Nephron progenitor cell (in vitro differentiated cells): Measurements from ENCODE around the gene UBALD2.
A peak's percentile ranks its signal among the peaks of the same experiment; 100 is the strongest.
"Not testable (repeated sequence)": the region's sequence is repeated elsewhere in the genome, so short reads cannot be mapped to it uniquely, and the experiment has no call there.

ENCODE experiments used
- DNase-seq: peaks from one replicate; pipeline ENCODE4 v3.0.0; 2021
- H3K27ac Mint-ChIP-seq: 2 replicates; pipeline ENCODE4 v1.8.0; 2021; ENCODE audit warnings: mild to moderate bottlenecking, moderate library complexity, mixed read lengths
- H3K27me3 Mint-ChIP-seq: 2 replicates; pipeline ENCODE4 v1.8.0; 2021; ENCODE audit warnings: mild to moderate bottlenecking, low read depth, mixed read lengths; ENCODE audit not compliant: poor library complexity
- H3K36me3 Mint-ChIP-seq: 2 replicates; pipeline ENCODE4 v1.8.0; 2021; ENCODE audit warnings: low read depth, mixed read lengths
- H3K4me1 Mint-ChIP-seq: 2 replicates; pipeline ENCODE4 v1.8.0; 2021; ENCODE audit warnings: mixed read lengths
- H3K4me3 Mint-ChIP-seq: 2 replicates; pipeline ENCODE4 v1.8.0; 2021; ENCODE audit warnings: mild to moderate bottlenecking, moderate library complexity, mixed read lengths
- H3K9me3 Mint-ChIP-seq: 2 replicates; pipeline ENCODE4 v1.8.0; 2021; ENCODE audit warnings: mild to moderate bottlenecking, moderate library complexity, mixed read lengths
- TF ChIP-seq, protein P1 (sequence below): fragments of 200-600 bp; sonication (generic); IDR thresholded peaks from 2 replicates; pipeline ENCODE4 v1.5.0; 2021; ENCODE audit warnings: antibody characterized with exemption

The UBALD2 gene

DNA sequence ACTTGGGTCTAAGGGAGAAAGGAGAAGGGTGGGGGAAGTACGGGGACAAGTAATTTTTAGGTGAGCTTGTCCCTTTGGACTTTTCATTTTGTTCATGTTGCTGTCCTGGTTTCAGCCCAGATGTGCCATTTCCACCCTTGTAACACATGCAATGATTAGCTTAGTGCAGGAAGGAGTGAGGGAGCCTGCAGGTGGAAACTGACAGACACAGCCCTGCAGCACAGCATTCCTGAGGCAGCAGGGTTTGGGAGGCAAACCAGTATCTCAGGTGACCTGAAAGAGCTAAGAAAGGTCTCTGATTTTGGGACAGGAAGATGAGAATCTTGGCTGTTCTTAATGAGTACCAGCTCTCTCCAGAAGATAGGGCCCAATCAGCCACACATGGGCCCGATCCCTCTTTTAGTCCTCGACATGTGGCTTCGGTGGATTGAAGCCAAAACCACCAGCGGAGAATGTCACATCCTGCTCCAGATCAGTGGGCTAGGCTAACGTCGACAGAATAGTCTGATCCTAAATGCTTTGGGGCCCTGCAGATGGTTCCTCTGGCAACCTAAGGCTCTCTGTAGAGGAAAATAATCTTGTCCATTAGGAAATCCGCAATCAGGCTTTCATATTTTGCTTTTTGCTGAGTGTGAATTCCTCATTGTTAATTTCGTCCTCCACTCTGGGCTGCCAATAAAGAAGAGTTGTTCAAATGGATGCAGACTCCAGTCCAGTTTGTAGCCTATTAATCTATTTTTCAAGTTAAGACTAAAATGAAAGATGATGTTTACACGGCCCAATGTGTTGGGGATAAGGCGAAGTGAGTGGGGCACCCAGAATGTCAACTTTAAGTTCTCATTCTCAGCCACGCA lies 21.1 kb upstream of the UBALD2 start:
- Mint-ChIP-seq H3K27me3 (peaks cover 50% of the 10 kb centered on the region), H3K27ac (no peak overlapping the region), H3K9me3 (no peaks in the 10 kb centered on the region), H3K36me3 (no peaks in the 10 kb centered on the region), H3K4me3 (peak overlapping the region; percentile 8), H3K4me1 (peaks cover 70% of the 10 kb centered on the region)
- TF ChIP-seq, protein P1, sequence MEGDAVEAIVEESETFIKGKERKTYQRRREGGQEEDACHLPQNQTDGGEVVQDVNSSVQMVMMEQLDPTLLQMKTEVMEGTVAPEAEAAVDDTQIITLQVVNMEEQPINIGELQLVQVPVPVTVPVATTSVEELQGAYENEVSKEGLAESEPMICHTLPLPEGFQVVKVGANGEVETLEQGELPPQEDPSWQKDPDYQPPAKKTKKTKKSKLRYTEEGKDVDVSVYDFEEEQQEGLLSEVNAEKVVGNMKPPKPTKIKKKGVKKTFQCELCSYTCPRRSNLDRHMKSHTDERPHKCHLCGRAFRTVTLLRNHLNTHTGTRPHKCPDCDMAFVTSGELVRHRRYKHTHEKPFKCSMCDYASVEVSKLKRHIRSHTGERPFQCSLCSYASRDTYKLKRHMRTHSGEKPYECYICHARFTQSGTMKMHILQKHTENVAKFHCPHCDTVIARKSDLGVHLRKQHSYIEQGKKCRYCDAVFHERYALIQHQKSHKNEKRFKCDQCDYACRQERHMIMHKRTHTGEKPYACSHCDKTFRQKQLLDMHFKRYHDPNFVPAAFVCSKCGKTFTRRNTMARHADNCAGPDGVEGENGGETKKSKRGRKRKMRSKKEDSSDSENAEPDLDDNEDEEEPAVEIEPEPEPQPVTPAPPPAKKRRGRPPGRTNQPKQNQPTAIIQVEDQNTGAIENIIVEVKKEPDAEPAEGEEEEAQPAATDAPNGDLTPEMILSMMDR = no peak
- no peak for DNase-seq

DNA sequence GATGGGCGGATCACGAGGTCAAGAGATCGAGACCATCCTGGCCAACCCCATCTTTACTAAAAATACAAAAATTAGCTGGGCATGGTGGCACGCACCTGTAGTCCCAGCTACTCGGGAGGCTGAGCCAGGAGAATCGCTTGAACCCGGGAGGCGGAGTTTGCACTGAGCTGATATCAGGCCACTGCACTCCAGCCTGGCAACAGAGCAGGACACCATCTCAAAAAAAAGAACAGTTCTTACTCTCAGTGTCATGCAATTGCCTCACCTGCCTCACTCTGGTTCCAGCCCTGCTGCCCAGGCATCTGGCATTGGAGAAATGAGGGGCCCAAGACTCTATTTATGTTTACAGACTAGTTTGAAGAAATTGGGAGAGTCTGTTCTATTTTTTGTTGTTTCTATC lies 20.4 kb upstream of the UBALD2 start:
- H3K4me1 Mint-ChIP-seq = peaks cover 66% of the 10 kb centered on the region
- H3K27me3 Mint-ChIP-seq = peaks cover 43% of the 10 kb centered on the region
- H3K4me3 Mint-ChIP-seq, DNase-seq, H3K27ac Mint-ChIP-seq, H3K9me3 Mint-ChIP-seq, H3K36me3 Mint-ChIP-seq: not testable (repeated sequence)

DNA sequence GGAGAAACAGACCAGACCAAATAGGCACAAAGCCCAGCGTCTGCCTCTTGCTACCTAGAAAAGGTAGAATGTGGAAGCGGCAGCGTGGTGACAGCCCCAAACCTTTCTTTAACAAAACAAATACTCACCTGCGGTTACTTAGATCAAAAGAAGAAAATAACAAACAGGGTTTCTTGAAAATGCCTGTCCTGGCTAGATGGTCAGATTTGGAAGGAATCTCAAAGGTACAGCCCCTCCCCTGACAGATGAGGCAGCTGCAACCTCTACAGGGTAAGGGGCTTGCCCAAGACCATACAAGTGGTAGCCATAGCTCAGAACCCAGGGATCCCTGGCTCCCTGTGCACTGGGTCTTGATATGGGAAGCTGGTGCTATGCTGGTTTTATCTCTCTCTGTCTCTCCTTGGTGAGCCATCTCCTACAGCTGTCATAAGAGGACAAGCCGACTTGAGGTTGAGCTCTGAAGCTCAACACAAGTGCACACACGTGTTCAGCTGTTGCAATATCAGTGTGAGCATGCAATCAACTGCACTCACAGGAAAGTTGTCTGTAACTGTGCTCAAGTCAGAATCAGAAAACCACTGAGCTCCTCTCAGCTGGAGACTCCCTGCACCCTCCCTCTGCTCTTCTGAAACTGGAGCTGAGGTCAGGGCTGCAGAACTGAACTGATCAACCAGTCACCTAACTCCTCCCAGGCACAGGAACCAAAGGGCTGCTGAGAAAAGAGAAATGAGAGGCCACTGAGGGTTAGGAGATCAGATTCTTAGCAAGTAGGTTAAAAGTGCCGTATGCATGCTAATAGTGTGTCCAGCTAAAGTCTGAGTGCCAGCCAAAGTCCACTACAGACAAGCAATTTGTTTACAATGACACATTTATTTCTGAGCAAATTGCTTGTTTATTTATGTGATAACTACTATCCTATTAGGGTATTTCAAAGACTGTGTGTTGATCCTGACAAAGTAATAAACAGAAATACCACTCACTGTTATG lies 18.8 kb upstream of the UBALD2 start:
- Mint-ChIP-seq H3K9me3 (no peaks in the 10 kb centered on the region), H3K4me1 (peaks cover 64% of the 10 kb centered on the region), H3K27ac (peak overlapping the region; percentile 93), H3K4me3 (peak overlapping the region; percentile 65), H3K36me3 (no peaks in the 10 kb centered on the region), H3K27me3 (peaks cover 37% of the 10 kb centered on the region)
- TF ChIP-seq, protein P1 = no peak
- DNase-seq = peak; percentile 38

DNA sequence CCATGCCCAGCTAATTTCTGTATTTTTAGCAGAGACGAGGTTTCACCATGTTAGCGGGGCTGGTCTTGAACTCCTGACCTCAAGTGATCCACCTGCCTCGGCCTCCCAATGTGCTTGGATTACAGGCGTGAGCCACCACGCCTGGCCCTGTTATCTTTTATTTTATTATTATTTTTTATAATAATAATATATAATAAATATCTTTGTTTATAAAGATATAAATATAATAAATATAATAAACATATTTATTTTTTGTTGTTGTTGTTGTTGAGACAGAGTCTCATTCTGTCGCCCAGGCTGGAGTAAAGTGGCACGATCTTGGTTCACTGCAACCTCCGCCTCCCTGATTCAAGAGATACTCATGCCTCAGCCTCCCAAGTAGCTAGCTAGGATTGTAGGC lies 17.8 kb upstream of the UBALD2 start:
- no peaks in the 10 kb centered on the region for H3K36me3 Mint-ChIP-seq
- H3K4me1 Mint-ChIP-seq = peaks cover 64% of the 10 kb centered on the region
- no peak for DNase-seq
- no peaks in the 10 kb centered on the region for H3K9me3 Mint-ChIP-seq
- no peak overlapping the region for H3K4me3 Mint-ChIP-seq
- no peak overlapping the region for H3K27ac Mint-ChIP-seq
- TF ChIP-seq, protein P1 = no peak
- peaks cover 30% of the 10 kb centered on the region for H3K27me3 Mint-ChIP-seq

DNA sequence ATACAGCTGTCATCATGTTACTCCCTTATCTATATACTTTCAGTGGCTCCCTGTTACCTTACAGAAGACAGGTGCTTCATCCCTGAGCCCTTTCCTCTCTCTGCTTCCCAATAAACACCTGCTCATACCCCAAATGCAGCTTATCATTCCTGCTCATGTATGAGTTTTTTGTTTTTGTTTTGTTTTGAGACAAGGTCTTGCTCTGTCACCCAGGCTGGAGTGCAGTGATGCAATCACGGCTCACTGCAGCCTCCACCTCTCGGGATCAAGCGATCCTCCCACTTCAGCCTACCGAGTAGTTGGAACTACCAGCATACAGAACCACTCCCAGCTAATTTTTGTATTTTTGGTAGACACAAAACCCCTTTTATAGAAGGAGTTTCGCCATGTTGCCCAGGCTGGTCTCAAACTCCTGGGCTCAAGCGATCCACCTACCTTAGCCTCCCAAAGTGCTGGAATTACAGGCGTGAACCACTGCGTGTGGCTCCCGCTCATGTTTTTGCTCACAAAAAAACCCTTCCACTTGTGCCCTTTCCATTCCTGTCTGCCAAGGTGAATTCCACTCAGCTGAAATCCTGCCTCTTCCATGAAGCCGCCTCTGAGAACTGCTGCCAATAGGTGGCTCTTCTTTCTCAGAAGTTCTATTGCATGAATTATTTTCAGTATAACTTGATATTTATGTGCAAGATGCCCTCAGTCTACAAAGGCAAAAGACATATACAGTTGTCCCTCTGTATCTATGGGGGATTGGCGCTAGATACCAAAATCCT lies 16.9 kb upstream of the UBALD2 start:
- Mint-ChIP-seq H3K27me3 (peaks cover 23% of the 10 kb centered on the region), H3K9me3 (no peaks in the 10 kb centered on the region), H3K27ac (peak overlapping the region; percentile 27), H3K4me1 (peaks cover 64% of the 10 kb centered on the region), H3K4me3 (peak overlapping the region; percentile 31), H3K36me3 (no peaks in the 10 kb centered on the region)
- TF ChIP-seq, protein P1 = no peak
- DNase-seq = no peak
